ENCODE measurements around the gene SNAI3.

The SNAI3 gene

GRCh38 chr16:88715312-88716190, 29.2 kb upstream of the SNAI3 start:
- no peak for DNase-seq (ENCODE audit: low spot score)
- H3K4me3 ChIP-seq = no peak overlapping the region
- no peak for TF ChIP-seq CTCF (IDR thresholded peaks at IDR 0.05)
- no peak overlapping the region for H3K27ac ChIP-seq

- H3K27ac ChIP-seq = no peak overlapping the region
- DNase-seq (ENCODE audit: low spot score) = no peak
- no peak for TF ChIP-seq CTCF (IDR thresholded peaks at IDR 0.05)
- no peak overlapping the region for H3K4me3 ChIP-seq
Measured at GRCh38 chr16:88714420-88715302, 28.4 kb upstream of the SNAI3 start.

- H3K4me3 ChIP-seq = no peak overlapping the region
- no peak for TF ChIP-seq CTCF (IDR thresholded peaks at IDR 0.05)
- H3K27ac ChIP-seq = no peak overlapping the region
- DNase-seq (ENCODE audit: low spot score) = no peak
Measured at GRCh38 chr16:88713568-88714419, 27.5 kb upstream of the SNAI3 start.

- no peak for TF ChIP-seq CTCF (IDR thresholded peaks at IDR 0.05)
- Histone ChIP-seq H3K27ac (no peak overlapping the region), H3K4me3 (no peak overlapping the region)
- DNase-seq (ENCODE audit: low spot score) = no peak
Measured at GRCh38 chr16:88713054-88713453, 26.7 kb upstream of the SNAI3 start.

GRCh38 chr16:88712362-88712979, 26.2 kb upstream of the SNAI3 start:
- Histone ChIP-seq H3K4me3 (no peak overlapping the region), H3K27ac (no peak overlapping the region)
- TF ChIP-seq CTCF (IDR thresholded peaks at IDR 0.05) = no peak
- DNase-seq (ENCODE audit: low spot score) = no peak

- H3K27ac ChIP-seq = no peak overlapping the region
- DNase-seq (ENCODE audit: low spot score) = no peak
- no peak for TF ChIP-seq CTCF (IDR thresholded peaks at IDR 0.05)
- H3K4me3 ChIP-seq = no peak overlapping the region
Measured at GRCh38 chr16:88711750-88712340, 25.5 kb upstream of the SNAI3 start.

All from coronary artery (tissue), 2 donors.